Embryonic facial prominence (tissue), 1 donor: ENCODE results near the gene OR7E24.
"Not testable (repeated sequence)": the region's sequence is repeated elsewhere in the genome, so short reads cannot be mapped to it uniquely, and the experiment has no call there.

Experiments used
- DNase-seq: peaks from one replicate; pipeline ENCODE4 v3.0.0-alpha.2; 2016; ENCODE audit errors: extremely low spot score

The OR7E24 gene

GRCh38 chr19:9250630-9251029 lies at the start of gene OR7E24:
Gene OR7E24, plus strand, starts transcription at chr19:9250930. Its CDS starts 114 bp downstream, at chr19:9251044.
- DNase-seq = no peak

GRCh38 chr19:9205501-9206113 lies 45.1 kb upstream of the OR7E24 start:
- DNase-seq = no peak

GRCh38 chr19:9219489-9219888 lies 31.2 kb upstream of the OR7E24 start, which contains the start of gene OR7D4:
Gene OR7D4, minus strand, starts transcription at chr19:9219589. Its CDS starts 4,752 bp downstream, at chr19:9214837.
- no peak for DNase-seq

DNA sequence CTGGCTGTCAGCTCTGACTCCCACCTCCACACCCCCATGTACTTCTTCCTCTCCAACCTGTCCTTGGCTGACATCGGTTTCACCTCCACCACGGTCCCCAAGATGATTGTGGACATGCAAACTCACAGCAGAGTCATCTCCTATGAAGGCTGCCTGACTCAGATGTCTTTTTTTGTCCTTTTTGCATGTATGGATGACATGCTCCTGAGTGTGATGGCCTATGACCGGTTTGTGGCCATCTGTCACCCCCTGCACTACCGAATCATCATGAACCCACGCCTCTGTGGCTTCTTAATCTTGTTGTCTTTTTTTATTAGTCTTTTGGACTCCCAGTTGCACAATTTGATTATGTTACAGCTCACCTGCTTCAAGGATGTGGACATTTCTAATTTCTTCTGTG lies 506 bp downstream of the OR7E24 start:
- DNase-seq = no peak

DNA sequence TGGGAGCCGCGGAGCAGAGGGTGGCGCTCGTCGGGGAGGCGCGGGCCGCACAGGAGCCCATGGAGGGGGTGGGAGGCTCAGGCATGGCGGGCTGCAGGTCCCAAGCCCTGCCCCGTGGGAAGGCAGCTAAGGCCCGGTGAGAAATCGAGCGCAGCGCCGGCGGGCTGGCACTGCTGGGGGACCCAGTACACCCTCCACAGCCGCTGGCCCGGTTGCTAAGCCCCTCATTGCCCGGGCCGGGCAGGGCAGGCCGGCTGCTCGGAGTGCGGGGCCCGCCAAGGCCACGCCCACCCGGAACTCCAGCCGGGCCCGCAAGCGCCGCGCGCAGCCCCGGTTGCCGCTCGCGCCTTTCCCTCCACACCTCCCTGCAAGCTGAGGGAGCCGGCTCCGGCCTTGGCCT lies 32.8 kb downstream of the OR7E24 start:
- DNase-seq = not testable (repeated sequence)

- DNase-seq = no peak
Observed at GRCh38 chr19:9289231-9289884, 38.6 kb downstream of the OR7E24 start.

DNA sequence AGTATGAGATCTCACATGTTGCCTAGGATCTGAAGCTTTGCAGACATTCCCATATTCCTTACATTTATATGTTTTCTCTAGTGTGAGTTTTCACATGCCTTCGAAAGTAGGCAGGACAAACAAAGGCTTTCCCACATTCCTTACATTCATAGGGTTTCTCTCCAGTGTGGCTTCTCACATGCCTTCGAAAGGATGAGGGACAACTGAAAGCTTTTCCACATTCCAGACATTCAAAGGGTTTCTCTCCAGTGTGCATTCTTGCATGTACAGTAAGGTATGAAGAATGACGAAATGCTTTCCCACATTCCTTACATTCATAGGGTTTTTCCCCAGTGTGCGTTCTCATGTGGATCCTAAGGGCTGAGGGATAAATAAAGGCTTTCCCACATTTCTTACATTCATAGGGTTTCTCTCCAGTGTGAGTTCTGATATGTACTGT lies 44.7 kb downstream of the OR7E24 start:
- no peak for DNase-seq

DNA sequence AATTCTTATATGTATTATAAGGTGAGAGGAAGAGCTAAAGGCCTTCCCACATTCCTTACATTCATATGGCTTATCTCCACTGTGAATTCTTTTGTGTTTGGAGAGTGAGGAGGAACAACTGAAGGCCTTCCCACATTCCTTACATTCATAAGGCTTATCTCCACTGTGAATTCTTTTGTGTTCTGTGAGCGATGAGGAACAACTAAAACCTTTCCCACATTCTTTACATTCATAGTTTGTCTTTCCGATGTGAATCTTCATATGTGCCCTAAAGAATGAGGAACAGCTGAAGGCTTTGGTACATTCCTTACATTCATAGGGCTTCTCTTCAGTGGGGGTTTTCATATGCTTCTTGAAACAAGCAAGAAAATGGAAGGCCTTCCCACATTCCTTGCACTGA lies 45.6 kb downstream of the OR7E24 start:
- no peak for DNase-seq
